Mesothelial cell of epicardium (in vitro differentiated cells): ENCODE data around the gene FANCC. TPM values are rescaled to one million over a fixed set of nuclear protein-coding genes. Genes with fewer than 3 reads are reported as not detected.
"Not testable (repeated sequence)": the region's sequence is repeated elsewhere in the genome, so short reads cannot be mapped to it uniquely, and the experiment has no call there.

ENCODE experiments used
- DNase-seq, 2 experiments: peaks; one replicate each; pipeline ENCODE4 v3.0.0; 2021; ENCODE audit warnings: low spot score in 2 of 2; ENCODE audit not compliant: unreplicated experiment in 2 of 2
- H3K27ac Mint-ChIP-seq: 2 replicates; pipeline ENCODE4 v1.8.0; 2021; ENCODE audit warnings: mixed read lengths
- H3K27me3 Mint-ChIP-seq: 2 replicates; pipeline ENCODE4 v1.8.0; 2021; ENCODE audit warnings: low read depth, mixed read lengths
- H3K36me3 Mint-ChIP-seq: 2 replicates; pipeline ENCODE4 v1.8.0; 2021; ENCODE audit warnings: mixed read lengths
- H3K4me1 Mint-ChIP-seq: 2 replicates; pipeline ENCODE4 v1.8.0; 2021; ENCODE audit warnings: mixed read lengths
- H3K4me3 Mint-ChIP-seq: 2 replicates; pipeline ENCODE4 v1.8.0; 2021; ENCODE audit warnings: mild to moderate bottlenecking, moderate library complexity, mixed read lengths
- H3K9me3 Mint-ChIP-seq: 2 replicates; pipeline ENCODE4 v1.8.0; 2021; ENCODE audit warnings: mixed read lengths
- total RNA-seq: library from RNA; stranded (reverse); gene quantifications from 3 replicates; pipeline ENCODE4 v1.2.1, GENCODE V29; 2021
- TF ChIP-seq, protein P1 (sequence below): fragments of 200-600 bp; sonication (generic); IDR thresholded peaks from one replicate; pipeline ENCODE4 v1.5.0; 2021; ENCODE audit warnings: antibody characterized with exemption; ENCODE audit not compliant: unreplicated experiment

The FANCC gene
- total RNA-seq, 1 donor from 2014 or later, result 22.5 TPM

- no peak overlapping the region for H3K4me3 Mint-ChIP-seq
- peaks cover 3% of the 10 kb centered on the region for H3K4me1 Mint-ChIP-seq
- no peaks in the 10 kb centered on the region for H3K27me3 Mint-ChIP-seq
- peaks cover 2% of the 10 kb centered on the region for H3K36me3 Mint-ChIP-seq
- no peak overlapping the region for H3K27ac Mint-ChIP-seq
- no peak for DNase-seq
- peaks cover 4% of the 10 kb centered on the region for H3K9me3 Mint-ChIP-seq
- TF ChIP-seq, protein P1, sequence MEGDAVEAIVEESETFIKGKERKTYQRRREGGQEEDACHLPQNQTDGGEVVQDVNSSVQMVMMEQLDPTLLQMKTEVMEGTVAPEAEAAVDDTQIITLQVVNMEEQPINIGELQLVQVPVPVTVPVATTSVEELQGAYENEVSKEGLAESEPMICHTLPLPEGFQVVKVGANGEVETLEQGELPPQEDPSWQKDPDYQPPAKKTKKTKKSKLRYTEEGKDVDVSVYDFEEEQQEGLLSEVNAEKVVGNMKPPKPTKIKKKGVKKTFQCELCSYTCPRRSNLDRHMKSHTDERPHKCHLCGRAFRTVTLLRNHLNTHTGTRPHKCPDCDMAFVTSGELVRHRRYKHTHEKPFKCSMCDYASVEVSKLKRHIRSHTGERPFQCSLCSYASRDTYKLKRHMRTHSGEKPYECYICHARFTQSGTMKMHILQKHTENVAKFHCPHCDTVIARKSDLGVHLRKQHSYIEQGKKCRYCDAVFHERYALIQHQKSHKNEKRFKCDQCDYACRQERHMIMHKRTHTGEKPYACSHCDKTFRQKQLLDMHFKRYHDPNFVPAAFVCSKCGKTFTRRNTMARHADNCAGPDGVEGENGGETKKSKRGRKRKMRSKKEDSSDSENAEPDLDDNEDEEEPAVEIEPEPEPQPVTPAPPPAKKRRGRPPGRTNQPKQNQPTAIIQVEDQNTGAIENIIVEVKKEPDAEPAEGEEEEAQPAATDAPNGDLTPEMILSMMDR, result no peak
Observed at GRCh38 chr9:95272830-95273229, 44.7 kb downstream of the FANCC start.

GRCh38 chr9:95270790-95271189 lies 46.7 kb downstream of the FANCC start:
- DNase-seq, result no peak
- Mint-ChIP-seq H3K4me1 (peaks cover 3% of the 10 kb centered on the region), H3K9me3 (peaks cover 4% of the 10 kb centered on the region), H3K27me3 (no peaks in the 10 kb centered on the region), H3K4me3 (no peak overlapping the region), H3K27ac (no peak overlapping the region), H3K36me3 (peaks cover 2% of the 10 kb centered on the region)
- TF ChIP-seq, protein P1, result no peak

GRCh38 chr9:95269803-95270773 lies 47.4 kb downstream of the FANCC start:
- DNase-seq, H3K4me3 Mint-ChIP-seq, H3K27ac Mint-ChIP-seq, H3K9me3 Mint-ChIP-seq, H3K36me3 Mint-ChIP-seq, H3K27me3 Mint-ChIP-seq, H3K4me1 Mint-ChIP-seq: not testable (repeated sequence)

DNA sequence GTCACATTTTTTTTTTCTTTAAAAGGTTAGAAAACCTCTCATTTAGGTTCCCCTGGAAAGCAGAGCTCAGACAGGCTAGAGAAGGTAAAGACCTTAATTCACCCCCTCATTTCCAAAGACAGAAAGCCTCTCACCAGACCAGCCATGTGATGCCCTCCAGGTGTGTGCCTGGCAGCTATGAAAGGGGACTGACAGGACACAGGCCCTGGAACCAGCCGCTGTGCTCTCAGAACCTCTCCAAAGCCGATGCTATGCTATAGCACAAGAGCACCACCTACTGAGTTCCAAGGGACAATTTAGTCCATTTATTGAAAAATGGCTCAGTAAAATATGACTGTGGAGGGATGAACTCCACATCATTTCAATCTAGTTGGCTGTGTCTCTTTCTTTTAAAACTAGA lies 48.8 kb downstream of the FANCC start:
- Mint-ChIP-seq H3K9me3 (peaks cover 1% of the 10 kb centered on the region), H3K27ac (no peak overlapping the region), H3K27me3 (no peaks in the 10 kb centered on the region), H3K36me3 (peaks cover under 1% of the 10 kb centered on the region), H3K4me3 (no peak overlapping the region), H3K4me1 (peaks cover 11% of the 10 kb centered on the region)
- TF ChIP-seq, protein P1, result no peak
- DNase-seq, result no peak

DNA sequence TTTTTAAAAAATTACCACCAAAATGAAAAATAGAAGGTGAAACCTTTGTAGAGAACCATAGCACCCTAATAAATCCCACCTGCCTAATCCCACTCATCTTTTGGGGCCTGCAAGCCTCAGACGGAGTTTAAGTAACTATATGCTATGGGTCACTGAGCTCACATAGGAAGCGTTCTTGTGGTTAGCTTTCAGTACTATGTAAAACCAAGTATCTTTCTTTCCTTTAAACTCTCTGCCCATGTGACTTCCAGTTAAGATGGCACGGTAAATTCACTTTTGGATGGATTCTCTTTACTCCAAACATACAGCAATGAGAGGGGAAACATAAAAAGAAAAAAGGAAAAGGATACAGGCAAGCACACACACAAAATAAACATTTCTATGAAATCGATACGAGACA lies 50.9 kb downstream of the FANCC start:
- Mint-ChIP-seq H3K4me1 (peaks cover 11% of the 10 kb centered on the region), H3K36me3 (no peaks in the 10 kb centered on the region), H3K27me3 (no peaks in the 10 kb centered on the region), H3K27ac (no peak overlapping the region), H3K9me3 (no peaks in the 10 kb centered on the region), H3K4me3 (no peak overlapping the region)
- DNase-seq, result no peak
- TF ChIP-seq, protein P1, result no peak

DNA sequence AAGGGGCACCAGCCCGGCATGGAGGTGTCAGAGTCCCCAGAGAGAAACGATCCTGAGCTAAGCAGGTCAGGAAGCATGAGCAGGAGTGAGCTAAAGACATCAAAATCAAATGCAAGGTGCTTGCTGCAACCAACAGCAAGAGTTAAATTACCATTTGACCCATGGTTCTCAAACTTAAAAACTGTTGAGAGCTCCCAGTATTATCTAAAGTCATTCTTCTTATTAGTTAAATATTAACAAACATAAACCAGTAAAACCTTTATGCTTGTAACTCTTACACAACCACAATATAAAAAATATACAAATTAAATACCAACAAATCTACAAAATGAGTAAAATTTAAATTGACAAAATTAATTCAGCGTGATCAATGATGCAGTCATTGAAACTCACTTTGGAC lies 51.5 kb downstream of the FANCC start:
- Mint-ChIP-seq H3K4me1 (peaks cover 11% of the 10 kb centered on the region), H3K4me3 (no peak overlapping the region), H3K36me3 (no peaks in the 10 kb centered on the region), H3K27me3 (no peaks in the 10 kb centered on the region), H3K27ac (no peak overlapping the region), H3K9me3 (no peaks in the 10 kb centered on the region)
- DNase-seq, result no peak
- TF ChIP-seq, protein P1, result no peak
